HEK293T (cell line): ENCODE results near the gene TBC1D30.
"Not testable (repeated sequence)": the region's sequence is repeated elsewhere in the genome, so short reads cannot be mapped to it uniquely, and the experiment has no call there.

Experiments
- CTCF ChIA-PET: fragments of 350-600 bp; formaldehyde crosslinking; extraction: SDS; loops from one replicate; lab custom pipeline; 2021; ENCODE audit warnings: antibody characterized with exemption, inconsistent platforms; lab: Yijun Ruan, JAX
- POLR2A ChIA-PET: fragments of 350-600 bp; formaldehyde crosslinking; extraction: SDS; loops from one replicate; lab custom pipeline; 2020; ENCODE audit warnings: antibody characterized with exemption, inconsistent platforms; lab: Yijun Ruan, JAX
- DNase-seq: peaks from one replicate; pipeline ENCODE4 v3.0.0; 2012; ENCODE audit warnings: mixed read lengths; ENCODE audit errors: extremely low spot score
- ARNT ChIP-seq: fragments of 450-650 bp; IDR thresholded peaks from 2 replicates; pipeline ENCODE4 v1.6.1; 2017; ENCODE audit warnings: mild to moderate bottlenecking
- BHLHE40 ChIP-seq: fragments of 450-650 bp; IDR thresholded peaks from 2 replicates; pipeline ENCODE4 v1.6.1; 2016; ENCODE audit warnings: mild to moderate bottlenecking, moderate library complexity, borderline replicate concordance
- CTBP1 ChIP-seq: fragments of 450-650 bp; IDR thresholded peaks from 2 replicates; pipeline ENCODE4 v1.6.1; 2016; ENCODE audit warnings: borderline replicate concordance
- ELF4 ChIP-seq: fragments of 450-650 bp; IDR thresholded peaks from 2 replicates; pipeline ENCODE4 v1.6.1; 2017; ENCODE audit warnings: antibody characterized with exemption
- FOXA1 ChIP-seq: fragments of 450-650 bp; IDR thresholded peaks from 2 replicates; pipeline ENCODE4 v1.6.1; 2016; ENCODE audit warnings: mild to moderate bottlenecking
- FOXK2 ChIP-seq: fragments of 450-650 bp; IDR thresholded peaks from 2 replicates; pipeline ENCODE4 v1.6.1; 2016; ENCODE audit warnings: mild to moderate bottlenecking
- FOXM1 ChIP-seq: fragments of 450-650 bp; IDR thresholded peaks from 2 replicates; pipeline ENCODE4 v1.6.1; 2017; ENCODE audit warnings: mild to moderate bottlenecking, borderline replicate concordance
- HDGF ChIP-seq: fragments of 450-650 bp; IDR thresholded peaks from 2 replicates; pipeline ENCODE4 v1.6.1; 2017; ENCODE audit warnings: antibody characterized with exemption, borderline replicate concordance
- L3MBTL2 ChIP-seq: fragments of 450-650 bp; conservative IDR thresholded peaks from 2 replicates; pipeline ENCODE4 v1.6.1; 2016; ENCODE audit warnings: mild to moderate bottlenecking
- LEF1 ChIP-seq: fragments of 450-650 bp; IDR thresholded peaks from 2 replicates; pipeline ENCODE4 v1.6.1; 2017; ENCODE audit warnings: mild to moderate bottlenecking, borderline replicate concordance
- NFRKB ChIP-seq: fragments of 450-650 bp; IDR thresholded peaks from 2 replicates; pipeline ENCODE4 v1.6.1; 2016; ENCODE audit warnings: mild to moderate bottlenecking, moderate library complexity
- SP1 ChIP-seq: fragments of 450-650 bp; IDR thresholded peaks from 2 replicates; pipeline ENCODE4 v1.6.1; 2017
- SUZ12 ChIP-seq: fragments of 450-650 bp; IDR thresholded peaks from 2 replicates; pipeline ENCODE4 v1.6.1; 2016; ENCODE audit warnings: mild to moderate bottlenecking
- TARDBP ChIP-seq: fragments of 450-650 bp; IDR thresholded peaks from 2 replicates; pipeline ENCODE4 v1.6.1; 2016
- ZNF384 ChIP-seq: fragments of 450-650 bp; IDR thresholded peaks from 2 replicates; pipeline ENCODE4 v1.6.1; 2016
- TF ChIP-seq, protein P1 (sequence below): fragments of 450-650 bp; IDR thresholded peaks from 2 replicates; pipeline ENCODE4 v1.6.1; 2016

TBC1D30 gene, protein sequence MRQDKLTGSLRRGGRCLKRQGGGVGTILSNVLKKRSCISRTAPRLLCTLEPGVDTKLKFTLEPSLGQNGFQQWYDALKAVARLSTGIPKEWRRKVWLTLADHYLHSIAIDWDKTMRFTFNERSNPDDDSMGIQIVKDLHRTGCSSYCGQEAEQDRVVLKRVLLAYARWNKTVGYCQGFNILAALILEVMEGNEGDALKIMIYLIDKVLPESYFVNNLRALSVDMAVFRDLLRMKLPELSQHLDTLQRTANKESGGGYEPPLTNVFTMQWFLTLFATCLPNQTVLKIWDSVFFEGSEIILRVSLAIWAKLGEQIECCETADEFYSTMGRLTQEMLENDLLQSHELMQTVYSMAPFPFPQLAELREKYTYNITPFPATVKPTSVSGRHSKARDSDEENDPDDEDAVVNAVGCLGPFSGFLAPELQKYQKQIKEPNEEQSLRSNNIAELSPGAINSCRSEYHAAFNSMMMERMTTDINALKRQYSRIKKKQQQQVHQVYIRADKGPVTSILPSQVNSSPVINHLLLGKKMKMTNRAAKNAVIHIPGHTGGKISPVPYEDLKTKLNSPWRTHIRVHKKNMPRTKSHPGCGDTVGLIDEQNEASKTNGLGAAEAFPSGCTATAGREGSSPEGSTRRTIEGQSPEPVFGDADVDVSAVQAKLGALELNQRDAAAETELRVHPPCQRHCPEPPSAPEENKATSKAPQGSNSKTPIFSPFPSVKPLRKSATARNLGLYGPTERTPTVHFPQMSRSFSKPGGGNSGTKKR

DNA sequence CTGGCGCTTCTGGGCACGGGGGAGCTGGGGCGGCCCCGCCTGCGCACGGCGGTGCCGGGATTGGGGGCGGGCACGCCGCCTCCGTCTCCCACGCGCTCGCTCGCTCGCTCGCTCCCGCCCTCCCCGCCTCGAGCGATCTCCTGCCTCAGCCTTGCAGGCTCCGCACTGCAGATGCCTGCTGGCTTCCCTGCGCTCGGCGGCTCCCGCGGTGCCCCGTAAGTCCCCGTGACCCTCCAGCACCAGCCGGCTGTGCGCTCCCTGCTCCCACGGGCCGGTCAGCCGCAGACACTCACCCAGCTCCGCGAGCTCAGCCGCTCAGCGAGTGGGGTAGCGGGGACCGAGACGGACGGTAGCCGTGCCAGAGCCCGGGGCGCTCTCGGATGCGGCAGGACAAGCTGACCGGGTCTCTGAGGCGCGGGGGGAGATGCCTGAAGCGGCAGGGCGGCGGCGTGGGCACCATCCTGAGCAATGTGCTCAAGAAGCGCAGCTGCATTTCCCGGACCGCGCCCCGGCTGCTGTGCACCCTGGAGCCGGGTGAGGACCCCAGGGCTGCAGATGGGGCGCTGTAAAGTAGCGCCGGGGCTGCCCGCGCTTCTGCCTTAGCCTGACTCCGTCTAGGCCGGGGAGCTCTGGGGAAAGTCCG, at the start of gene TBC1D30:
Gene TBC1D30, plus strand, starts transcription at position 148 of the 643 bp plus-strand sequence. Its CDS starts 233 bp downstream, at position 381.
- DNase-seq, result peak; percentile 64
- ChIA-PET CTCF (interaction anchor here (0.6 kb wide), 1 partner anchor 1411 kb away, joined by 3 read pairs; no protein-coding TSS in a partner anchor), POLR2A (no interaction called here)
- TF ChIP-seq LEF1, result no peak
- TF ChIP-seq BHLHE40, result no peak
- TF ChIP-seq SUZ12, result no peak
- peak; percentile 48; the same call in 1 of the 2 replicates for TF ChIP-seq L3MBTL2
- TF ChIP-seq HDGF, result no peak
- TF ChIP-seq, protein P1, sequence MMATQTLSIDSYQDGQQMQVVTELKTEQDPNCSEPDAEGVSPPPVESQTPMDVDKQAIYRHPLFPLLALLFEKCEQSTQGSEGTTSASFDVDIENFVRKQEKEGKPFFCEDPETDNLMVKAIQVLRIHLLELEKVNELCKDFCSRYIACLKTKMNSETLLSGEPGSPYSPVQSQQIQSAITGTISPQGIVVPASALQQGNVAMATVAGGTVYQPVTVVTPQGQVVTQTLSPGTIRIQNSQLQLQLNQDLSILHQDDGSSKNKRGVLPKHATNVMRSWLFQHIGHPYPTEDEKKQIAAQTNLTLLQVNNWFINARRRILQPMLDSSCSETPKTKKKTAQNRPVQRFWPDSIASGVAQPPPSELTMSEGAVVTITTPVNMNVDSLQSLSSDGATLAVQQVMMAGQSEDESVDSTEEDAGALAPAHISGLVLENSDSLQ, result no peak
- no peak for TF ChIP-seq ELF4

DNA sequence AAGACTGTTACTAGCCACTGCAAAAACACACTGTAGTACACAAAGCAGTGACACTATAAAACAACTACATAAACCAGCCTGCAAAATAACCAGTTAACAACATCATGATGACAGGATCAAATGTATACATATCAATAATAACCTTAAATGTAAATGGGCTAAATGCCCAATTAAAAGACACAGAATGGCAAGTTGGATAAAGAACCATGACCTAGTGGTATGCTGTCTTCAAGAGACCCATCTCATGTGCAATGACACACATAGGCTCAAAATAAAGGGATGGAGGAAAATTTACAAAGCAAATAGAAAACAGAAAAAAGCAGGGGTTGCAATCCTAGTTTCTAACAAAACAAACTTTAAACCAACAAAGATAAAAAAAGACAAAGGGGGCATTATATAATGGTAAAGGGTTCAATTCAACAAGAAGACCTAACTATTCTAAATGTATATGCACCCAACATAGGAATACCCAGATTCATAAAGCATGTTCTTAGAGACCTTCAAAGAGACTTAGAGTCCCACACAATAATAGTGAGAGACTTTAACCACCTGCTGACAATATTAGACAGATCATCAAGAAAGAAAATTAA, 49.2 kb upstream of the TBC1D30 start:
- DNase-seq, POLR2A ChIA-PET, CTCF ChIA-PET: not testable (repeated sequence)

GRCh38 chr12:64779354-64779974, 45.0 kb upstream of the TBC1D30 start:
- no peak for TF ChIP-seq ZNF384
- no peak for TF ChIP-seq TARDBP
- POLR2A ChIA-PET, result no interaction called here
- no peak for DNase-seq
- CTCF ChIA-PET, result interaction anchor here (0.6 to 1.4 kb wide), 2 partner anchors 14 to 22 kb away, joined by 3 to 4 read pairs; no protein-coding TSS in a partner anchor

DNA sequence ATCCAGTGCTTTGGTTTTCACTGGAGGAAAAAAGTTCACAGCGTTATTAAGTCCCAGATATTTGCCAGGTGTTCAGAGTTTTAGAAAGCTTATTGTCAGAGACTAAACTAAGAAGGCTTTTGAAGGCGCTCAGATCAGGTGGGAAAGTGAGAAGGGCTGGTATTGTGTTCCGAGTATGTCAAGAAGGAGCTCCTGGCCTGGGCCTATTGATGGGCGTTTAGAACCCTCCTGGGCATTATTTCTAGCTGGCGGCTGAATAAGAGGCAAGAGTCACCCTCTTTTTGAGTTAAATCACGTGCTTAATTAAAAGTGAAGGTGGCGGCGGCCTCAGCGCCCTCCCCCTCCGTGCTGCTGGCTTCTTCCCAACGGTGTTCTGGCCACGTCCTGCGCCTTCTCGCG, 44.3 kb upstream of the TBC1D30 start:
- DNase-seq, result no peak
- CTCF ChIA-PET, result interaction anchor here (0.6 to 1.4 kb wide), 2 partner anchors 13 to 21 kb away, joined by 3 to 4 read pairs; no protein-coding TSS in a partner anchor
- POLR2A ChIA-PET, result no interaction called here
- TF ChIP-seq HDGF (no peak), BHLHE40 (no peak), SUZ12 (no peak), FOXM1 (no peak), ZNF384 (no peak), SP1 (no peak)

DNA sequence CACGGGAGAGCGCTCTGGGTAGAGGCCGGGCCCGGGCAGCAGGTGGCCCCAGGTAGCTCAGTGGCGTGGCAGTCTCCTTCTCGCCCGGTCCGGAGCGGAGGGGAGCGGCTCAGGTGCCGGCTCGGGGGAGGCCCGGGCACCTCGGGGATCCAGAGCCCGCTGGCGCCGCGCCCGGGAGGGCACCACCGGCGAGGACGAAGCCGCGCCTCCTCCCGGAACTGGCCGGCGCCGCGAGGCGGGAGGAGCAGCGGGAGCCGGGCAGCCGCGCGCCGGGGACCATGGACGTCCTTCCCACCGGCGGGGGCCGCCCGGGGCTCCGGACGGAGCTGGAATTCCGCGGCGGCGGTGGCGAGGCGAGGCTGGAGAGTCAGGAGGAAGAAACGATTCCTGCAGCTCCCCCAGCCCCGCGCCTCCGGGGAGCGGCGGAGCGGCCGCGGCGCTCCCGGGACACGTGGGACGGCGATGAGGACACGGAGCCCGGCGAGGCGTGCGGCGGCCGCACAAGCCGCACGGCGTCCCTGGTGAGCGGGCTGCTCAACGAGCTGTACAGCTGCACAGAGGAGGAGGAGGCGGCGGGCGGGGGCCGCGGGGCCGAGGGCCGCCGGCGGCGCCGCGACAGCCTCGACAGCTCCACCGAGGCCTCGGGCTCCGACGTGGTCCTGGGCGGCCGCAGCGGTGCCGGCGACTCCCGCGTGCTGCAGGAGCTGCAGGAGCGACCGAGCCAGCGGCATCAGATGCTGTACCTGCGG, 43.7 kb upstream of the TBC1D30 start:
- TF ChIP-seq, protein P1, result no peak
- TF ChIP-seq L3MBTL2, result 0 out of 2 replicates have a peak, but pooled peaks have one; percentile 39
- no peak for TF ChIP-seq BHLHE40
- TF ChIP-seq SUZ12, result no peak
- no peak for TF ChIP-seq ELF4
- no peak for TF ChIP-seq HDGF
- TF ChIP-seq FOXK2, result no peak
- TF ChIP-seq NFRKB, result no peak
- TF ChIP-seq CTBP1, result no peak
- TF ChIP-seq SP1, result no peak
- TF ChIP-seq TARDBP, result no peak
- TF ChIP-seq ARNT, result no peak
- TF ChIP-seq LEF1, result 0 out of 2 replicates have a peak, but pooled peaks have one; percentile 20
- TF ChIP-seq FOXM1, result no peak
- TF ChIP-seq ZNF384, result no peak
- no peak for TF ChIP-seq FOXA1
- POLR2A ChIA-PET, result no interaction called here
- CTCF ChIA-PET, result interaction anchor here (1.4 kb wide), 1 partner anchor 21 kb away, joined by 4 read pairs; no protein-coding TSS in a partner anchor

More for the DNA sequence above, 43.7 kb upstream of the TBC1D30 start:
- peak; percentile 50 for DNase-seq
